DND-41 (cell line): ENCODE measurements around the gene NPAS2.

ENCODE experiments used
- EZH2 ChIP-seq: IDR thresholded peaks from 3 replicates; pipeline ENCODE4 v1.6.1; 2012; ENCODE audit warnings: borderline replicate concordance, low read depth, mild to moderate bottlenecking, moderate library complexity, low read length, inconsistent platforms; ENCODE audit not compliant: severe bottlenecking
- TF ChIP-seq, protein P1 (sequence below): IDR thresholded peaks from 2 replicates; pipeline ENCODE4 v1.5.1; 2012; ENCODE audit warnings: borderline replicate concordance, low read length, moderate library complexity, mild to moderate bottlenecking; ENCODE audit not compliant: poor library complexity, severe bottlenecking; ENCODE audit errors: extremely low read depth

DNA sequence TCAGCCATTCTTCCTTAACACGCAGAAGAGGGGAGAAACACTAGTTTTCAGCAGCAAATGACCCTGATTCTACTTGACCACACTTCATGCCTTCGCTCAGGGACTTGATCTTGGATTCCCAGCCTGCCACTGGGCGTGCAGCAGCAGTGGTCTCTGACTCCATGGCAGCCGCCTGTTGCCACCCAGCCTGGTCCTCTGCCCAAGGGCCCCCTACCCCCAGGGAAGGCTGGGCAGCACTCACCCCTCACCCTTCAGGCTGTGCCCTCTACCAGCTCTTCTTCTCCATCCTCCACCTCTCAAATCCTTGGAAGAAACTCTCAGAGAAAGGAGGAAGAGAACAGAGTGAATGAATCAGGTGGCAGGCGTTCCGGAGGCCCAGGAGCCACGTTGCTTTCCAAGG is 150.1 kb downstream of the NPAS2 start:
- TF ChIP-seq, protein P1, sequence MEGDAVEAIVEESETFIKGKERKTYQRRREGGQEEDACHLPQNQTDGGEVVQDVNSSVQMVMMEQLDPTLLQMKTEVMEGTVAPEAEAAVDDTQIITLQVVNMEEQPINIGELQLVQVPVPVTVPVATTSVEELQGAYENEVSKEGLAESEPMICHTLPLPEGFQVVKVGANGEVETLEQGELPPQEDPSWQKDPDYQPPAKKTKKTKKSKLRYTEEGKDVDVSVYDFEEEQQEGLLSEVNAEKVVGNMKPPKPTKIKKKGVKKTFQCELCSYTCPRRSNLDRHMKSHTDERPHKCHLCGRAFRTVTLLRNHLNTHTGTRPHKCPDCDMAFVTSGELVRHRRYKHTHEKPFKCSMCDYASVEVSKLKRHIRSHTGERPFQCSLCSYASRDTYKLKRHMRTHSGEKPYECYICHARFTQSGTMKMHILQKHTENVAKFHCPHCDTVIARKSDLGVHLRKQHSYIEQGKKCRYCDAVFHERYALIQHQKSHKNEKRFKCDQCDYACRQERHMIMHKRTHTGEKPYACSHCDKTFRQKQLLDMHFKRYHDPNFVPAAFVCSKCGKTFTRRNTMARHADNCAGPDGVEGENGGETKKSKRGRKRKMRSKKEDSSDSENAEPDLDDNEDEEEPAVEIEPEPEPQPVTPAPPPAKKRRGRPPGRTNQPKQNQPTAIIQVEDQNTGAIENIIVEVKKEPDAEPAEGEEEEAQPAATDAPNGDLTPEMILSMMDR: no peak
- TF ChIP-seq EZH2: no peak
